ENCODE data around the gene TRIP6. TPM values are rescaled to one million over a fixed set of nuclear protein-coding genes. Genes with fewer than 3 reads are reported as not detected.

Gene TRIP6, protein sequence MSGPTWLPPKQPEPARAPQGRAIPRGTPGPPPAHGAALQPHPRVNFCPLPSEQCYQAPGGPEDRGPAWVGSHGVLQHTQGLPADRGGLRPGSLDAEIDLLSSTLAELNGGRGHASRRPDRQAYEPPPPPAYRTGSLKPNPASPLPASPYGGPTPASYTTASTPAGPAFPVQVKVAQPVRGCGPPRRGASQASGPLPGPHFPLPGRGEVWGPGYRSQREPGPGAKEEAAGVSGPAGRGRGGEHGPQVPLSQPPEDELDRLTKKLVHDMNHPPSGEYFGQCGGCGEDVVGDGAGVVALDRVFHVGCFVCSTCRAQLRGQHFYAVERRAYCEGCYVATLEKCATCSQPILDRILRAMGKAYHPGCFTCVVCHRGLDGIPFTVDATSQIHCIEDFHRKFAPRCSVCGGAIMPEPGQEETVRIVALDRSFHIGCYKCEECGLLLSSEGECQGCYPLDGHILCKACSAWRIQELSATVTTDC
- total RNA-seq = 94.2 and 99.3 TPM in 2 replicates
- polyA plus RNA-seq (2012) = 111 TPM

DNA sequence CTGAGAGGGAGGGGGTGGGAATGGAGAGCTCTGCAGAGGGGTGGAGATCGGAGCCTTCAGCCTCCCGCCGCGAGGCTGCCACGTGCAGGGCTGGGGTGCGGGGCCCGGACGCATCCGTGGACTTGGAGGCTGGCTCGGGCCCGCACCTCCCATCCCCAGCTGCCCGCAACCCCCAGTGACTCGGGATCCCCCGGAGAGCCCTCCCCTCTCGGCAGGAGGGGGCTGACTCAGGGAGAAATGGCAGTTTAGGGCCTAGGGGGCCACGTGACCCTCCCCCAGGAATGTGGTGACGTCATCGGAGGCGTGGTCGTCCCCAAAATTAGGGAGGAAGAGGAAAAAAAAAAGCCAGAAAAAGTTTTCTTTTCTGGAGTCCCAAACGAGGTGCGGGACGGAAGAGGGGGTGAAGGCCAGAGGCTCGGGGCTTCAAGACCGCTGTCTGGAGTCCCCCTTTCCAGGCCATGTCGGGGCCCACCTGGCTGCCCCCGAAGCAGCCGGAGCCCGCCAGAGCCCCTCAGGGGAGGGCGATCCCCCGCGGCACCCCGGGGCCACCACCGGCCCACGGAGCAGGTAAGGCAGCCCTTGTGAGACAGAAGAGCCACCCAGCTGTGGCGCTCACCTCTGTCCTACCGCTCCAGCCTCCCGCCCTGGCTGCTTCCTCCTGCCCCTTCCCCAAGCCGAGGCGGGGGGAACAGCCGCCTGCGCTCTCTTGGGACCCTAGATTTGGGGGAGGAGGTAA is at the start of gene TRIP6:
TRIP6 (plus strand) TSS at position 348 of the 736 bp plus-strand sequence; CDS start at position 459, 111 bp downstream.
- peak; percentile 97 for DNase-seq (ENCODE audit: low read depth)

DNA sequence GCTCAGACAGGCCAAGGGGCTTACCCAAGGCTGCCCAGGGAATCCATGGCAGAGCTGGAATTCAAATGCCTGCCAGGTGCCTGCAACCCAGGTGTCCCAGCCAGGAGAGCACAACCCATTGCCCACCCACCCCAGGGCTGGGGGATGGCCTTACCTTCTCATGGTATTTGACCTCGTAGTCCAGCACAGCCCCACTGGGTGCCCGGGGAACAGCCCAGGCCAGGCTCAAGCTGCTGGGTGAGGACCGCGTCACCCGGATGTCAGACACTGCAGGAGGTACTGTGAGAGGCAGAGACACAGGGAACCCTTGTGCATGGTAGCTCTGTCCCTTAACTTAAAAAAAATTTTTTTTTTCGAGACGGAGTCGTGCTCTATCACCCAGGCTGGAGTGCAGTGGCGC is 48.8 kb upstream of the TRIP6 start:
- no peak for DNase-seq (ENCODE audit: low read depth)

DNA sequence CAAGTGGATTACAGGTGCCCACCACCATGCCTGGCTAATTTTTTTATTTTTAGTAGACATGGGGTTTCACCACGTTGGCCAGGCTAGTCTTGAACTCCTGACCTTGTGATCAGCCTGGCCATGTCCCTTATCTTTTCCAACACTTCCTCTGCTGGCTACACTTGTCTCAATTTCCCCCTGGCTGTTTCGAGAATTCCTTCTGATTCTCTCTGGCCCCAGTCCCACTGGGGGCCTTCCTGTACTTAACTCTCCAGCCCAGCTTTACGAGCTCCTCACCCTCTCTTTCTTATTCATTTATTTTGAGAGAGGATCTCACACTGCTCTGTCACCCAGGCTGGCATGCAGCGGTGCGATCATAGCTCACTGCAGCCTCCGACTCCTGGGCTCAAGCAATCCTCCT is 48.4 kb upstream of the TRIP6 start:
- no peak for DNase-seq (ENCODE audit: low read depth)

DNA sequence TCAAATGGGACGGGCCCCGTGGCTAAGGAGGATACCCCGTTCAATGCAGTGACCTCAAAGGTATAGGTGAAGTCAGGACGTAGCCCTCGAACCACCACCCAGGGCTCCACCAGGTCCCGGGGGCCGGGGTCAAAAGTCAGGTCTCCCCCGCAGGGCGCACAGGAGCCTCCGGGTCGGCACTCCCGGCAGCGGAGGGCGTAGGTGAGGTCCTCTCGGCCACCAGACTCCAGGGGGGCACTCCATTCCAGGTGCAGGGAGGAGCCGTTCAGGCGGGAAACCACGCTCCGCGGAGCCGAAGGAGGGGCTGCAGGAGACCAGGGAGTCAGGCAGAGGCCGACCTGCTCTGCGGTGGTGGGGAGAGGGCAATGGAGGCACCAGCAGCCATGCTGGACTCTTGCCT is 47.6 kb upstream of the TRIP6 start:
- no peak for DNase-seq (ENCODE audit: low read depth)

DNA sequence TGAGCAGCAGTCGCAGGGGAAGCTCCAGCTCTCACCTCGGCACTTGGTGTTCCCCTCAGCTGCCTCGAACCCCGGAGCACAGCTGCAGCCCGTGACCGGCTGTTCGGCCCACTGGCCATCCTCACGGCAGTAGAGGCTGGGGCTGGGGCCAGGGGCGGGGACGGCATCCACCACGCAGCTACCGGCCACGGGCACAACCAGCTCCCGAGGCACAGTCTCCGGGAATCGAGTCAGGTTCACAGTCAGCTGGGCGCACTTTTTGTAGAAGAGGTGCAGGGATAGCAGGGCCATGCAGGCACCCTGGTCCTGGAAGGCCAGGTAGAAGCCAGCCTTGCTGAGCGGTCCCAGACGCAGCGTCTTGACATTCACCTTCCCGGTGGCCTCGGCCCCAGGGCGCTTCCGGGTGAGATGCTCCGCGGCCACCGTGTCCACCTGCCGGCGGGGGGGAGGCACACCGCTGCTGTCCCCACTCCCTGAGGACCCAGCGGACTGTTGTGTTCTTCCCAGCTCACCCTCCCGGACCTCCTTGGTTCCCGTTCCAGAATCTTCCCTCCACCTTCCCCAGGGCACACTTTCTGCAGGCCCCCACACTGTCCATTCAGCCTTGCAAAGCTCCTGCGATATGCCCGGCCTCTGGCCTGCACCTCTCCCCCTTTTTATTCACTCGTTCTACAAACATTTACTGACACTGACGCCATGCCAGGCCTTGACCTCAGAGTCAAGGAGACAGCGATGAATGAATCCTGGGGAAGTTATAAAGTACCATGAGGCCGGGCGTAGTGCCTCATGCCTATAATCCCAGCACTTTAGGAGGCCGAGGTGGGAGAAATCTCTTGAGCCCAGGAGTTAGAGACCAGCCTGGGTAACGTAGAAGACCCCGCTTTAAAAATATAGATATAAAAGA is 44.7 kb upstream of the TRIP6 start:
- DNase-seq (ENCODE audit: low read depth) = no peak

DNA sequence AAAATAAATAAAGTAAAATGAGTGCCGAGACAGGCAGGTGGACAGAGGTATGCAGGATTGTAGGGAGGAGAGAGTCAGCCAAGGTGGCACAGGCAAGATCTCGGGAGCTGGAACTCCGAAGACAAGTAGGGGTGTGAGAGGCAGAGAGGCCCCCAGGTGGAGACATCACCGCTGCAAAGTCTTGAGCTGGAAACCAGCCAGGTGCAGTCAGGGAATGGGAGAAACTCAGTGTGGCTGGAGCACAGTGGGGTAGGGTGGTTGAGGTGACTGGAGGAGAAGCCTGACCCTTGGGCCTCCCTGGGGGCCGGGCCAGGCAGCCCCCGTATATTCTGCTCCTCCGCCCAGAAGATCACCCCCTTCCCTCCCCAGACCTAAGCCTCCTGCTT is 44.1 kb upstream of the TRIP6 start:
- no peak for DNase-seq (ENCODE audit: low read depth)

DNA sequence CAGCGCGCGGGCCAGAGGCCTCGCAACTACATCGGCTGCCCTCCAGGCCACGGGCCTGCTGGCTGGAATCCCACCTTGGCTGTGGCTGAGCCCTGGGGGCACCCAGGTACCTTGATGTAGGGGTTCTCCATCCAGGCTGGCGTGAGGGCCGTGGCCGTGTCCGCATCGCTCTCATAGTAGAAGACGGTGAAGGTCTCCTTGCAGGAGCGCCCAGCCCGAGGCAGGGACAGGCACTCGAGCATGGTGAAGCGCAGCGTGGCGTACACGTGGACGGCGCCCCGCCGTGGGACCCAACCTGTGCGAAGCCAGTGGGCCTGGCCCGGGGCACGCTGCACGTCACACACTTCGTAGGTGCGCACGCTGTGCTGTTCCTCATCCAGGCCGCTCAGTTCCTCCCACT is 43.7 kb upstream of the TRIP6 start:
- DNase-seq (ENCODE audit: low read depth) = no peak

DNA sequence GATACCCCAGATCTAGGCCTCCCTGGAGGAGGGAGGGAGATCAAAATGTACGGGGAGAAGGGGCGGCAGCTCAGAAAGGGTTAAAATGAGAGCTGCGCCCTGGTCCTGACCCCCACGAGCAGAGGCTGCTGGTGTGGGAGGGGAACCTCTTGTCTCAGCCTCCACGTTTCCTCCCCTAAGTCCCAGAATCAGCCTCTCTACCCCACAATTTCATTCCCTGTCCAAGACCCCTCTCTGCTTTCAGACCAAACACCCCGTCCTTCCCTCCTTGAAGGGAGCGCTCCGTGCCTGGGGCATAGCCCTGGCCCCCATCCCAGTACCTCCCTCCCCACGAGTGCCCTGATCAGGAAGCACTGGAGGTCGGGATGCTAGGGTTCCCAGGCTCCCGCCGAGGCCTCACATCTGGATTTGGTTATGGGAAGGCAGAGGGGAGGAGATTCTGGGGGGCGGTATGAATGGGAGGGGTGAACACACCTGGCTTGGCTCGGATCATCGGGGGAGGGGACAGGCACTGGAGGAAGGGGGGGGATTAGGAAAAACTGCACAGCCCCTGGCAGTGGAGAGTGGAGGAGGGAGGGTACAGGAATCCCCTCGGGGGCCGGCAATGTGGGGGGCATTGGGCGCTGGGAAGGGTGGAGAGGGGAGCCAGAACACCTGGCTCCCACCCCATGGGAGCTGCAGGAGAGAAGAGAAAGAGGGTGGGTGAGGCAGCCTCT is 42.5 kb upstream of the TRIP6 start:
- DNase-seq (ENCODE audit: low read depth) = no peak

DNA sequence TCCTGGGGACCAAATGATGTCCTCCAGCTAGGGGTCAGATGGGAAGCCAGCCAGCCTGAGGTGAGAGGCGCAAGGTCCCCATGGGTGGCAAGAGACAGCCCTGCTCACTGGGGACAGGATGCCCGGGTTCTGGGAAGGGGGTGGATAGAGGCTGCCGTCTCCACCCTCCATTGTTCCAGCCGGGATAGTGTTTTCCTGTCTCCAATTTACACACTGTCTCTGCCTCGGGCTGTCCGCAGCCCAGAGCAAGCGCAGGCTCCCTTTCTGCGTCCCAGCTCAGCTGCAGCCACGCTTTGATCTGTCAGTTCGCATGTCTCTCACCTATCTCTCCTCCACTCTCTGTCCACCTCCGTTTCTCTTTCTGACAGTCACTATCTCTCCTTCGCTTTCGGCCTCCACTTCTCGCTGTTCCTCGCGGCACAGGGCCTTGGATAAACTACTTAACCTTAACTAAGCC is 41.9 kb upstream of the TRIP6 start:
- DNase-seq (ENCODE audit: low read depth) = no peak

DNA sequence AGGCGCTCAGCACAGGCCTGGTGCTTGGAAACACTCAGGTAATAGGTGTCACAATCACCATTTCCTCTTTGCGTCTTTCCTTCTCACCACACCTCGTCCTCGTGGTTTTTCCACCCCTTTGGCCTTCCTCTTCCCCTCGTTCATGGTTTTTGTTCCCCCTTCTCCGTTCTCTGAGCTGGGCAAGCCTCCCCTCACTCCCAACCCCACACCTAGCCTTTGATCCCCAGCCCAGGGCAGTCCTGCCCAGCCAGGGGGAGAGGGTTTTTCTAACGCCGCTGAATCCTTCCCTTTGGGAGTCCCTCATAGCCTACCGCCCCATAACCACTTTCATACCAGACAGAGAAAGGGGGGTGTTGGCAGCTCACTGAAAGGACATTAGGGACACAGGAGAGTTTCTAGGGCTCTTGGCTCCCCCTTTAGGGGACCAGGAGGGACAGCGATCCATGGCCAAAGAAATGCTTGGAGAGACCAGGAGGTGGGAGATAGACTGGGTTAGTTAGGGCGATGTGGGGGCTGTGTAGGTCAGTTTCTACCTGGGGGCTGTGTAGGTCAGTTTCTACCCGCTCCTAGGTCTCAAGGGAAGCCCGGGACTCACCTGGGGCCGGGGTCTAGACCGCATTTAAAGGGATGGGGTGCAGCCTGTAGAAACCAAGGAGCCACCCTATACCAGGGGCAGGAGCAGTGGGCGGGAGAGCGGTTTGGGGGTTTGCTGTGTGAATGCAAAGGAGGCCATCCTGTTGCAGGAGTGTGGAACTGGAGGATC is 41.3 kb upstream of the TRIP6 start:
- peak; percentile 83 for DNase-seq (ENCODE audit: low read depth)

DNA sequence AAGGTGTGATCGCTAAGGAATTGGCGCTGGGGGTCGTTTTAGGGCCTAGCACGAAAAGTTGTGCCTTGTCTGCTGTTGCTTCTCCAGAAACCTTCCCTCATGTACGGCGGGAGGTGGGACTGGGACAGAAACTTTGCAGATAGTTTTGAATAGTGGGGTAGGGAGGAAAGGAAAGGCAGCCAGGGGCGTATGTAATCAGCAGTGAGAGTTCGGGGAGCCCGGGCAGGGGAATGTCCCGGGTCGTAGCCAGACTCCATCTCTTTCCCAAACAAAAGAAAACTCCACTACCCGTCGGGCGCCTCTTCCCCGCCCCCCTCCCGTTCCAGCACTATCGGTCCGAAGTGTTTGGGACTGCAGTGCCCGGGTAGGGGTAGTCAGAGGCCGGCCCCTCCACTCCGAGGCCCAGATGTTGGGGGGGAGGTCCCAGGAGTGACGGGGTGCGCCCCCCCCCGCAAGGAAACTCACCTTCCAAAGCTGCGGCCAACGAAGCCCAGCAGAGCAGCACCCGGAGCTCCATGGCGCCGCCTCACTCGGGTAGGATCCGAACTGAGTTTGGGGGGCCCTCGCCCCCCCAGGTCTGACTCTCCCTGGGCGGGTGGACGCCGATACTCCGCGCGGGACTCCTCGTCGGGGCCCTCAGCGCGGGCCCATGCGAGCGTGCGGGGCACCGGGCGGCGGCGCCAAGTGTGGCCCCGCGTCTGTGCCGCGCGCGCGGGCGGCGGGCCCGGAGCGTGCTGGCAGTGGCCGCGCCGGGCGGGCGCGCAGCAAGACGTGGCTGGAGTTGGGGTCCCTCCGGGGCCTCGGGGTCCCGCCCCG is 40.5 kb upstream of the TRIP6 start:
- DNase-seq (ENCODE audit: low read depth) = peak; percentile 32

DNA sequence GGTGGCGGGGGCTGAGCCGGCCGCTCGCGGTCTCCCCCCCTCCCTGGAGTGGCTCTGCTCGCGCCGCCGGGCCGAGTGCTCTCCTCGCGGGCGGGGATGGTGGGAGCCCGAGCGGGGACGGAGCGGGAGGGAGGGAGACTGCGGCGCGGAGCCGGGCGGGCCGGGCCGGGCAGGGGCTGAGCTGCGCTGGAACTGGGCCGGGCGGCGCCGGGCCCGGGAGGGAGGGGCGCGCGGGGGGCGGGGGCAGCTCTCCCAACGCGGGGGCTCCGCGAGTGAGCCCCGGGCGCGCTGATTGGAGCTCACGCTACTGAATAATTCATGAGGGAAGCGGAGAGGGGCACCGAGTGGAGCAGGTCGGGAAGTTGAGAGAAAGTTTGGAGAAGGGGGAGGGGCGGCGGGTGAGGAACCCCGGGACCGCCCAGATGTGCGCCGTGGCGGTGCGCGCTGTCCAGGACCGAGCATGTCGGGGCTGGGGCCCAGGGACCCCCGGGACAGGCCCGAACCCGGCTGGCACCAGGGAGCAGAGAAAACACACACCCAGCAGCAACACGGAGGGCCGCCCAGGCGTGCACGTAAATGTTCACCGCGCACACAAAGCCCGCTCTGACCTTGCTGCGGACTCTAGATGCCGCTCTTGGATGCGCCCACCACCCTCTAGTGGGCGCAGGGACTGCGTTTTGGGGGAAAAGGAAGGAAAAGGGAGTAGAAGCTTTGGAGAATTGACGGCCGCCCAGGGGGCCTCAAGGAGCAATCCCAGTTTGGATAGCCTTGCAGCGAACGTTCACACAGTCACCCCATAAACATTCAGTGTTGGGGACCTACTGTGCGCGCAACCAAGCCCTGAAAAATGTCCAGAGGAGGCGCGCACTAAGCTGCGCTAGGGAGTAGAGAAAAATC is 39.6 kb upstream of the TRIP6 start, which contains the start of gene EPHB4:
EPHB4 (minus strand) TSS at position 194 of the 897 bp plus-strand sequence. CDS start 493 bp downstream, outside the sequence.
- DNase-seq (ENCODE audit: low read depth) = peak; percentile 95

DNA sequence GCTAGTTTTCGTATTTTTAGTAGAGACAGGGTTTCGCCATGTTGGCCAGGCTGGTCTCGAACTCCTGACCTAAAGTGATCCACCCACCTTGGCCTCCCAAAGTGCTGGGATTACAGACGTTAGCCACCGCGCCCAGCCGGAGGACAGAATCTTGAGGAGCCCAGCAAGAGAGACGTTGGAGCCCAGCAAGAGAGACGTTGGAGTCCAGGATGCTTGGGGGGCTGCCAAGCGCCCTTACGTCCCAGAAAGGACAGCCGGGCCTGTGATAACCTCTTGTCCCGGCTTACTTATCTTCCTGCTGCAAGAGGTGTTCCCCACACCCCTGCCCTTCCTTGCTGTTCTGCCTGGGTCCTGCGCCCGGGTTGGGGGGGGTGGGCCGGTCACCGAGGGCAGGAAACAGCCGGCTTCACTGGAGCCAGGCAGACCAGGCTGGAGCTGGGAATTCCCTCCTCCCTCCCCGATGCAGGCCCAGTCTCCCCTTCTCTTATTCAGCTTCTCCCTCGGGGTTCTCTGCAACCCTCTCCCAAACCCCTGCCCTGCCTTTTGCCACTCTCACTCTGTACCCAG is 38.0 kb upstream of the TRIP6 start:
- no peak for DNase-seq (ENCODE audit: low read depth)

DNA sequence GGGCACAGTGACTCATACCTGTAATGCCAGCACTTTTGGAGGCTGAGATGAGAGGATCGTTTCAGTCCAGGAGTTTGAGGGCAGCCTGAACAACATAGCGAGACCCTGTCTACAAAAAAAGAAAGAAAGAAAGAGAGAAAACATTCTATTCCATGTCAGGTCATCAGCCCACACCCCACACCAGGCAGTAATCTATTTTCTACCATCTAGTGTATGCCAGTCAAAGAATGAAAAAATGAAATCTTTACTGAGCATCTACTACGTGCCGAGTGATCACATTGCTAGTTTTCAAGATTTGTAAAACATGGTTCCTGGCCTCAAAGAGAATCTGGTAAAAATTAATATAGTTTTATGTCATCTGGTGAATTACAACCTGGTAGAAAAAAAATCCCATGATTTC is 36.8 kb upstream of the TRIP6 start:
- no peak for DNase-seq (ENCODE audit: low read depth)

DNA sequence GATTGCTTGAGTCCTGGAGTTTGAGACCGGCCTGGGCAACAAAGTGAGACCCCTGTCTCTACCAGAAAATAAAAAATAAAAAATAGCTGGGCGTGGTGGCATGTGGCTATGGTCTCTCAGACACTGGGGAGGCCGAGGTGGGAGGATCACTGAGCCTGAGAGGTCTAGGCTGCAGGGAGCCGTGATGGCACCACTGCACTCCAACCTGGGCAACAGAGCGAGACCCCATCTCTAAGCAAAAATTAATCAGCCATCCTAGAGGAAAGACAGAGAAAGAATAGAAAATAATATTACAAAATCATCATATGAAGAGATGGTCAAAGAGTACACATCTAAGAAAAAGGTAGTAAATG is 34.9 kb upstream of the TRIP6 start:
- no peak for DNase-seq (ENCODE audit: low read depth)

DNA sequence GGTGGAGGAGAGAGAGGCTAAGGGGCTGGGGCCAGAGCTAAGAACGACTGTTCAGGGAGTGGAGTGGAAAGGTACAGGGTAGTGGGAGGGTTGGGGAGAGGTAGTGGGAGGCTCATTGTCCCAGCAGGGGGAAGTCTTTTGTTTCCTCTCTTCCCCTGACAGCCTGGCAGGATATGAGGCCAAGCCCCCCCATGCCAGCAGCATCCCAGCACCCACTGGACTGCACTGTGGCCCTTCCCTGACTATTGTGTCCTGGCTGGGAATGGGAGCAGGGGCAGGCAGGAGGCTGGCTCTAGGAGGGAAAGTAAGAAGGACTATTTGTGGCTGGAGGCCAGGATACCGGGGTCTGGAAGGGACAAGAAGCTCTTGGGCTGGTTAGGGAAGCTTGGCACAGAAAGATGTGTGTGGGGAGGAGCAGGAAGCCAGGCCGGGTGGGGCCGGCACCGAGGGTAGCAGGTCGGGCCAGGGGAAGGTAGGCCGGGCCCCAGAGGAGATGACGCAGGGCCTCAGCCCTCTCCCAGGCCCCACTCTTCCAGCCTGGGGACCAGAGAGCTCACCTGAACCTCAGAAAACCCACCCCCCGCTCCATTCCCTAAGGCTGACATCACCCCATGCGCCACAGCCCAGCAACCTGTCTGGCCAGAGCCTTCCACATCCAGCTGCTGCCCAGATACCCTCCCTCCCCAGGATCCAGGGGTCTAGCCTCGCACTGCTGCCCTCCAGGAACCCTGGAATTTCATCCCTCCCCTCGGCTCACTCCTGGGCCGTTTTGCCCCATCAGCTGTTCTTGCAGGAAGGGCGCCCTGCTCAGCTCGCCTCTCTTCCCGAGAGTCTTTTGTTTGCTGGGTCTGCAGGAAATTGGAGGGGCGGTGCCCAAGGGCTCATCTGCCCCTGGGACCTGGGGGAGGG is 31.0 kb upstream of the TRIP6 start:
- no peak for DNase-seq (ENCODE audit: low read depth)

DNA sequence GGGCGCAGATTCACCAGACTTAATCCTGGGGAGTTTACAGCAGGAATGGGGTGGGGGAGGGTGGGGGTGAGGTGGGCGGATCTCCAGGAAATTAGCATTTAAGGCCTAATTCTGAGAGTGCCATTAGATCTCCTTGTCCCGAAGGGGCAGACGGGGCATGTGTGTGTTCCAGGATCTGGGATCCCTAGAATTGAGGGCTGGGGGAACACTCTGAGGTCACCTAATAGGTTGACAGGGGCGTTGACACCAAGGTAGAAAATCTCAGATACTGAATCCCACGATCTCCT is 30.4 kb upstream of the TRIP6 start:
- DNase-seq (ENCODE audit: low read depth) = no peak

All from myocyte (in vitro differentiated cells).